AG04450 (cell line): ENCODE measurements around the gene ASB13. TPM values are rescaled to one million over a fixed set of nuclear protein-coding genes. Genes with fewer than 3 reads are reported as not detected.

Experiments
- CTCF ChIA-PET: fragments of 300-600, 350-600 bp; formaldehyde crosslinking; extraction: SDS; loops from one replicate; lab custom pipeline; 2022; ENCODE audit warnings: antibody characterized with exemption, inconsistent platforms; lab: Charles Lee
- POLR2A ChIA-PET: fragments of 350-600 bp; formaldehyde crosslinking; extraction: SDS; loops from one replicate; lab custom pipeline; 2021; ENCODE audit warnings: antibody characterized with exemption, inconsistent platforms; lab: Yijun Ruan, JAX
- DNase-seq: peaks from one replicate; pipeline ENCODE4 v3.0.0-alpha.2; 2011; ENCODE audit warnings: low read depth, low spot score
- H3K27ac ChIP-seq: one replicate; pipeline ENCODE4 v1.5.1; 2012; ENCODE audit warnings: low read depth, low read length, control low read depth
- H3K27me3 ChIP-seq: one replicate; pipeline ENCODE4 v1.6.0; 2012; ENCODE audit warnings: low read length; ENCODE audit not compliant: control insufficient read depth, insufficient read depth
- H3K4me3 ChIP-seq: 2 replicates; pipeline ENCODE4 v1.5.1; 2011; ENCODE audit warnings: mild to moderate bottlenecking, low read depth, low read length, control low read depth
- H3K9me3 ChIP-seq: 2 replicates; pipeline ENCODE4 v1.5.1; 2012; ENCODE audit warnings: low read length; ENCODE audit not compliant: control insufficient read depth, insufficient read depth
- polyA plus RNA-seq: library from polyadenylated mRNA; depleted of rRNA; stranded (reverse); fragments of >200 nt; gene quantifications from 2 replicates; pipeline ENCODE4 v1.2.3, GENCODE V29; 2011
- TF ChIP-seq, protein P1 (sequence below): IDR thresholded peaks from 2 replicates; pipeline ENCODE4 v1.5.1; 2011; ENCODE audit warnings: low read depth, low read length, control low read depth, inconsistent platforms

The ASB13 gene
- polyA plus RNA-seq, 1 experiment, result 4.0 TPM

- POLR2A ChIA-PET, result no interaction called here
- CTCF ChIA-PET, result interaction anchor here (0.8 kb wide), 1 partner anchor 210 kb away, joined by 4 read pairs; no protein-coding TSS in a partner anchor
Measured at GRCh38 chr10:5644930-5645329, 21.5 kb downstream of the ASB13 start.

GRCh38 chr10:5643346-5644067, 22.9 kb downstream of the ASB13 start:
- TF ChIP-seq, protein P1, sequence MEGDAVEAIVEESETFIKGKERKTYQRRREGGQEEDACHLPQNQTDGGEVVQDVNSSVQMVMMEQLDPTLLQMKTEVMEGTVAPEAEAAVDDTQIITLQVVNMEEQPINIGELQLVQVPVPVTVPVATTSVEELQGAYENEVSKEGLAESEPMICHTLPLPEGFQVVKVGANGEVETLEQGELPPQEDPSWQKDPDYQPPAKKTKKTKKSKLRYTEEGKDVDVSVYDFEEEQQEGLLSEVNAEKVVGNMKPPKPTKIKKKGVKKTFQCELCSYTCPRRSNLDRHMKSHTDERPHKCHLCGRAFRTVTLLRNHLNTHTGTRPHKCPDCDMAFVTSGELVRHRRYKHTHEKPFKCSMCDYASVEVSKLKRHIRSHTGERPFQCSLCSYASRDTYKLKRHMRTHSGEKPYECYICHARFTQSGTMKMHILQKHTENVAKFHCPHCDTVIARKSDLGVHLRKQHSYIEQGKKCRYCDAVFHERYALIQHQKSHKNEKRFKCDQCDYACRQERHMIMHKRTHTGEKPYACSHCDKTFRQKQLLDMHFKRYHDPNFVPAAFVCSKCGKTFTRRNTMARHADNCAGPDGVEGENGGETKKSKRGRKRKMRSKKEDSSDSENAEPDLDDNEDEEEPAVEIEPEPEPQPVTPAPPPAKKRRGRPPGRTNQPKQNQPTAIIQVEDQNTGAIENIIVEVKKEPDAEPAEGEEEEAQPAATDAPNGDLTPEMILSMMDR, result no peak
- Histone ChIP-seq H3K27me3 (no peaks in the 10 kb centered on the region), H3K4me3 (no peak overlapping the region), H3K27ac (peak overlapping the region; percentile 34), H3K9me3 (peaks cover 1% of the 10 kb centered on the region; the same call in 1 of the 2 replicates)
- no peak for DNase-seq
- POLR2A ChIA-PET, result interaction anchor here (0.5 to 0.9 kb wide), 2 partner anchors 15 to 189 kb away, joined by 3 read pairs; no protein-coding TSS in a partner anchor
- CTCF ChIA-PET, result interaction anchor here (1.2 to 2.1 kb wide), 2 partner anchors 13 to 201 kb away, joined by 3 to 7 read pairs; no protein-coding TSS in a partner anchor

More at GRCh38 chr10:5644930-5645329, 21.5 kb downstream of the ASB13 start:
- Histone ChIP-seq H3K4me3 (no peak overlapping the region), H3K27ac (no peak overlapping the region), H3K27me3 (no peaks in the 10 kb centered on the region), H3K9me3 (peaks cover 9% of the 10 kb centered on the region; the same call in 1 of the 2 replicates)
- TF ChIP-seq, protein P1, result no peak
- no peak for DNase-seq

GRCh38 chr10:5641501-5641900, 24.9 kb downstream of the ASB13 start:
- CTCF ChIA-PET, result interaction anchor here (1.5 to 2.1 kb wide), 2 partner anchors 11 to 199 kb away, joined by 4 to 7 read pairs; no protein-coding TSS in a partner anchor

DNA sequence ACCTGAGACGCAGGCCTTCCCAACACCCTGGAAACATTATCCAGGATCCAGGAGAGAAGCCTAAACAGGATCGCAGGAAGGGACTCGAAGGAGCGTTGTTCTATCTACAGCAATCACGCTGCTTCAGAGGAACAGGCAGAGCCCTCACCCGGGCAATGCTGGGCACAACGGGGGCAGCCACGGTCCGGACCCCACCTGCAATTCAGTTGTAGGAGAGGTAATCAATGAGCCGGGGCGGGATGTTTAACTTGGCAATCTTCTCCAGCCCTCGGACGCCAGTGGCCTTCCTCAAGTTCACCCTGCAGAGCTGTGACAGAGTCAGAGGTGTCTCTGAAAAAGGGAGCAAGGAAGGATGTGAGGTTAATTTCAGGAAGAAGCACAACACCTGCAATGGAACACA, 25.9 kb downstream of the ASB13 start:
- CTCF ChIA-PET, result no interaction called here
- H3K4me3 ChIP-seq, result no peak overlapping the region

More at GRCh38 chr10:5641501-5641900, 24.9 kb downstream of the ASB13 start:
- TF ChIP-seq, protein P1, result no peak
- Histone ChIP-seq H3K27ac (no peak overlapping the region), H3K9me3 (no peaks in the 10 kb centered on the region; the same call in 1 of the 2 replicates), H3K27me3 (no peaks in the 10 kb centered on the region), H3K4me3 (no peak overlapping the region)
- POLR2A ChIA-PET, result no interaction called here
- no peak for DNase-seq

More for the DNA sequence above, 25.9 kb downstream of the ASB13 start:
- POLR2A ChIA-PET, result no interaction called here
- H3K27me3 ChIP-seq, result no peaks in the 10 kb centered on the region
- H3K9me3 ChIP-seq, result no peaks in the 10 kb centered on the region; the same call in 1 of the 2 replicates
- no peak for DNase-seq
- no peak overlapping the region for H3K27ac ChIP-seq
- TF ChIP-seq, protein P1, result no peak
